ENCODE measurements around the gene NPB.
A peak's percentile ranks its signal among the peaks of the same experiment; 100 is the strongest.

Gene NPB

DNA sequence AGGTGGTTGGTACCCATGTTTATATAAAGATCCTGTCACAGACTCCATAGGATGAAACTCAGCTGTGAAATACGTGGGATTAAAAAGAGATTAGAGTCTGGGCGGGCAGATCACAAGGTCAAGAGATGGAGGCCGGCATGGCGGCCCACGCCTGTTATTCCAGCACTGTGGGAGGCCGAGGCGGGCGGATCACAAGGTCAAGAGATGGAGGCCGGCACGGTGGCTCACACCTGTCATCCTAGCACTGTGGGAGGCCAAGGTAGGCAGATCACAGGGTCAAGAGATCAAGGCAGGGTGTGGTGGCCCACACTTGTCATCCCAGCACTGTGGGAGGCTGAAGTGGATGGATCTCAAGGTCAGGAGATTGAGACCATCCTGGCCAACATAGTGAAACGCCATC lies 6.6 kb upstream of the NPB start:
- DNase-seq (ENCODE audit: low read depth) = no peak
- TF ChIP-seq, protein P1, sequence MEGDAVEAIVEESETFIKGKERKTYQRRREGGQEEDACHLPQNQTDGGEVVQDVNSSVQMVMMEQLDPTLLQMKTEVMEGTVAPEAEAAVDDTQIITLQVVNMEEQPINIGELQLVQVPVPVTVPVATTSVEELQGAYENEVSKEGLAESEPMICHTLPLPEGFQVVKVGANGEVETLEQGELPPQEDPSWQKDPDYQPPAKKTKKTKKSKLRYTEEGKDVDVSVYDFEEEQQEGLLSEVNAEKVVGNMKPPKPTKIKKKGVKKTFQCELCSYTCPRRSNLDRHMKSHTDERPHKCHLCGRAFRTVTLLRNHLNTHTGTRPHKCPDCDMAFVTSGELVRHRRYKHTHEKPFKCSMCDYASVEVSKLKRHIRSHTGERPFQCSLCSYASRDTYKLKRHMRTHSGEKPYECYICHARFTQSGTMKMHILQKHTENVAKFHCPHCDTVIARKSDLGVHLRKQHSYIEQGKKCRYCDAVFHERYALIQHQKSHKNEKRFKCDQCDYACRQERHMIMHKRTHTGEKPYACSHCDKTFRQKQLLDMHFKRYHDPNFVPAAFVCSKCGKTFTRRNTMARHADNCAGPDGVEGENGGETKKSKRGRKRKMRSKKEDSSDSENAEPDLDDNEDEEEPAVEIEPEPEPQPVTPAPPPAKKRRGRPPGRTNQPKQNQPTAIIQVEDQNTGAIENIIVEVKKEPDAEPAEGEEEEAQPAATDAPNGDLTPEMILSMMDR (conservative IDR thresholded peaks at IDR 0.05; ENCODE audit: low read length) = no peak
- H3K4me3 ChIP-seq (ENCODE audit: low read length) = no peak overlapping the region

DNA sequence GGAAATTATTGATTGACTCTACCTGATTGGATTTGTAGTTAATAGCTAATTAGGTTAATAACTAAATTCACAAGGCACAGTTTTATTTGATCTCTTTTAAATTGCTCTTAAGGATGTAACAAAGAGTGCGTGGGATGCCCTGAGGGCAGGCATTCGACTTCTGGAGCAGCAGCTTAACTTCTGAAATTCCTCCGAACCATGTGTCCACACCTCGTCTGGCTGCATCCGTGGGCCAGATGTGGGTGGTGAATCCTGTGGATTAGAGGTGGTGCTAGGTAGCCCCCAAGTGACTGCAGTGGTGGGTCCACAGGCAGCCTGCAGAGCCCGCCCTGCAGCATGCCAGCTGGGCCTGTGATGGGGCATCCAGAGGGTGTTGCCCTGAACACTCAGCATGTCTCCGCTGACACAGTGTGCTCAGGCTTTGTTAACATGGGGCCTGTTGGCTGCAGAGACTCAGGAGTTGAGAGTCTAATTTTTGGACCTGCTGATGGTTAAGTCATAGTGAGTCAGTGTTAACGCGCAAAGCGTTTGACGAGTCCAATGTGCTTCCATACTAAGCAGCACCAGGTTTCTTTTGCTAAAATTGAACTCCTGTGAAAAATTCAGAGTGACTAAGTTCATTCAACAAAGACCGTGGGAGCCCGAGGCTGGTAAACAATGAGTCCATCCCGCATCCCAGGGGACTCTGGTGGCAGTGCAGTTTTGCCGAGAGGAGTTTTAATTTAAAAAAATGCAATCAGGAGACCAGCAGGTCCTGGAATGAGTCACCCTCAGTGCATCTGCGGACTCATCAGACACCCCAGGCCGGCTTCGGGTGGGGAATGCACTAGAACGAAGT lies 3.8 kb upstream of the NPB start:
- TF ChIP-seq, protein P1 (conservative IDR thresholded peaks at IDR 0.05; ENCODE audit: low read length) = no peak
- H3K4me3 ChIP-seq (ENCODE audit: low read length) = no peak overlapping the region
- peak; percentile 89 for DNase-seq (ENCODE audit: low read depth)

DNA sequence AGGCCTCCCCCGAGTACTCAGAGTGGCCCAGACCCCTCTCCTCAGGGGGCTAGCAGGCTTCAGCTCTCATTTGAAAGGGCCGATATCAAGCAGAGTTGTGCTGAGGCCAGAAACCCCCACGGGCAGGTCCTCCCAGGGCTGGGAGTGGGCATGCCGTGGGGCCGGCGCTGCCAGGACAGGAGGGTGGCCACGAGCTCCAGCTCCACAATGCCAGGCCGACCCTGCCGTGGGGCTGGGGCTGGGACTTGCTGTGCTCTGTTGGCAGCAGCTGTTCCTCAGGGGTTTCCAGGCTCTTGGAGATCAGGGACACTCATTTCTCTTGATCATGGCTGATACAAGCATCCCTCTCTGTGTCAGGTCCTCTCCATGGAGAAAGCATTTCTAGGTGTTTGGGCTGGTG lies 3.2 kb upstream of the NPB start:
- H3K4me3 ChIP-seq (ENCODE audit: low read length) = no peak overlapping the region
- TF ChIP-seq, protein P1 (conservative IDR thresholded peaks at IDR 0.05; ENCODE audit: low read length) = no peak
- no peak for DNase-seq (ENCODE audit: low read depth)

DNA sequence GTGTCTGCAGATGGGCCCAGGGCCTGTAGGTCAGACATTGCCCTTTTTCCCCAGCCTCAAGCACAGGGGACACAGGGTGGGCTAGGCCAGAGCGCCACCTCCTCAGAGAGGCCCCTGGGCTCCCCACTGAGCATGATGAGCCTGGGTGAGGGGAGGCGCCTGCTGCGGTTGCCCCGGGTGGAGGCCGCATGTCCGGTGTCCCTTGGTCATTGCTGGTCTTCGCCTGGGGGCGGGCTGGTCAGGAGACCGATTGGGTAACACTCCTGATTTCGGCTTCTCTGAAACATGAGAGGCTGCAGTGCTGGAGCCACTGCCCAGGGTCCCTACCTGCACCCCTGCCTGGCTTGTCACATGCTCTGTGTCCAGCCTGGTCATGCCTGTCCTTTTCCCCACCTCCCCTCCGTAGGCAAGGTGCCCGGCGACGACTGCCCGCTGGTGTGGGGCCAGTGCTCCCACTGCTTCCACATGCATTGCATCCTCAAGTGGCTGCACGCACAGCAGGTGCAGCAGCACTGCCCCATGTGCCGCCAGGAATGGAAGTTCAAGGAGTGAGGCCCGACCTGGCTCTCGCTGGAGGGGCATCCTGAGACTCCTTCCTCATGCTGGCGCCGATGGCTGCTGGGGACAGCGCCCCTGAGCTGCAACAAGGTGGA lies 2.4 kb upstream of the NPB start:
- DNase-seq (ENCODE audit: low read depth) = no peak
- TF ChIP-seq, protein P1 (conservative IDR thresholded peaks at IDR 0.05; ENCODE audit: low read length) = no peak
- no peak overlapping the region for H3K4me3 ChIP-seq (ENCODE audit: low read length)

DNA sequence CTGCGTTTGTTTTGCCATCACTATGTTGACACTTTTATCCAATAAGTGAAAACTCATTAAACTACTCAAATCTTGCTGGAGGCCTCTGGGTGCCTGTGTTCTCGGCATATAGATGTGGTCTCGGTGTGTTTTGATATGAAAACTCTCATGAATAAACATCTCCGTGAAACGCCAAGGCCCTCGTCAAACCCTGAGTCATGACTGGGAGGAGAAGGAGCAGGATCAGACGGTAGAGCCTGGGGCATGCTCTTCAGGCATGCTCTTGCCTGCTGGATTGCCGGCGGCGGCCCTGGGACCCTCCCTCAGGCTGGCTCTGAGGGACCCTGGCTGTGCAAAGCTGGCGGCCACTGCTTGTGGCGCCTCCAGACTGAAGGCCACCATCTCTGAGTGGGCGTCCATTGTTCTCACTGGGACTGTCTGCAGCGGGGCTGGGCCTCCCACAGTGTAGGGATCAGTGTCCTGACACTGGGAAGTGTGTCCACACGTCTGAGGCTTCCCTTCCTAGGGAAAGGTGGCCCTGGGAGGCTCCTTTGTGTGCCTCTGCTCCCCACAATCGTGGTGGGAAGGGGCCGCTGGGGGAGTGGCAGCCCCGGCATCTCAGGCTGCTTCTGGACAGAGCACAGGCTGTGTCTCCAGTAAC lies 1.7 kb upstream of the NPB start:
- no peak overlapping the region for H3K4me3 ChIP-seq (ENCODE audit: low read length)
- TF ChIP-seq, protein P1 (conservative IDR thresholded peaks at IDR 0.05; ENCODE audit: low read length) = no peak
- no peak for DNase-seq (ENCODE audit: low read depth)

DNA sequence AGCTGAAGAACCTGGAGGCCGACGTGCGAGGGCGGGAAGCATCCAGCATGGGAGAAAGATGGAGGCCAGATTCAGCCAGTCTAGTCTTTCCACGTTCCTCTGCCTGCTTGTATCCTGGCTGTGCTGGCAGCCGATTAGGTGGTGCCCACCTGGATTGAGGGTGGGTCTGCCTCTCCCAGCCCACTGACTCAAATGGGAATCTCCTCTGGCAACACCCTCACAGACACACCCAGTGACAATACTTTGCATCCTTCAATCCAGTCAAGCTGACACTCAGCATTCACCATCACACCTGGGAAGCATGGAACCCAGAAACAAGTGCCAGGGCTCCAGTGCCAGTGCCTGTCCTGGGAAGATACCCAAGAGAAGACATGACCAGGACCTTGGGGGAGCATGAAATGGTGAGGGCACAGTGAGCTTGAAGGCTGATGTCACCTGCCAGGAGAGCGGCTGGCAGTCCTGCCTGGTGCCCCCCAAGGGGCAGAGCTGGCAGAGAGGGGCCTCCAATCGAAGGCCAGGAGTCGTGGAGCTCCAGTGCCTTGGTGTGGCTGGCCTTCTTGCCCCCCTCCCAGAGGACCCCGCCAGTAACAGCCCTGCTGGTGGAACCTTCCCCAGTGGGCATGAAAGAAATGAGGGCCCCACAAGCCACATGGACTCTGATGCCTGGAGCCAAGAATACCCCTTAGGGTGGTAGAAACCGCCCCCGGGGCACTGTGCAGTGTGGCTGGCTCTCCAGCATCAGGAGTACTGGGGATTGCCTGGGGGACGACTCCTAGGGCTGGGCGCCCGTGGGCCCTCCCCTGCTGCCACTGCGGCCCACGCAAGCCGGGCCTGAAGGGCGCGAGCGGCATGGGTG lies 643 bp upstream of the NPB start:
- H3K4me3 ChIP-seq (ENCODE audit: low read length) = no peak overlapping the region; the same call in 1 of the 2 replicates
- TF ChIP-seq, protein P1 (conservative IDR thresholded peaks at IDR 0.05; ENCODE audit: low read length) = no peak
- DNase-seq (ENCODE audit: low read depth) = no peak
